Muscle layer of colon (tissue), 2 donors: ENCODE data around the gene FRAS1.

Experiments
- H3K27ac ChIP-seq: one replicate; pipeline ENCODE4 v1.7.0; 2013; ENCODE audit warnings: low read depth, mild to moderate bottlenecking, low read length, moderate library complexity
- H3K27me3 ChIP-seq, 2 donors: one replicate each; pipeline ENCODE4 v1.7.0; 2013; ENCODE audit warnings: low read length in 2 of 2, mild to moderate bottlenecking in 2 of 2; ENCODE audit not compliant: insufficient read depth in 2 of 2, control insufficient read depth in 1 of 2
- H3K36me3 ChIP-seq: one replicate; pipeline ENCODE4 v1.7.0; 2013; ENCODE audit warnings: mild to moderate bottlenecking, low read length; ENCODE audit not compliant: insufficient read depth
- H3K4me1 ChIP-seq: one replicate; pipeline ENCODE4 v1.7.0; 2013; ENCODE audit warnings: mild to moderate bottlenecking, low read length; ENCODE audit not compliant: insufficient read depth
- H3K4me3 ChIP-seq, 2 donors: one replicate each; pipeline ENCODE4 v1.7.0; 2013; ENCODE audit warnings: low read length in 2 of 2, low read depth in 1 of 2, mild to moderate bottlenecking in 1 of 2, moderate library complexity in 1 of 2
- H3K9ac ChIP-seq: one replicate; pipeline ENCODE4 v1.7.0; 2013; ENCODE audit warnings: low read length
- H3K9me3 ChIP-seq: one replicate; pipeline ENCODE4 v1.7.0; 2013; ENCODE audit warnings: mild to moderate bottlenecking, low read length
- donor health status: abdominal sarcoma.
- donor health status: Adenocarcinoma of cecum.

The FRAS1 gene

GRCh38 chr4:78154972-78155590 is 98.0 kb downstream of the FRAS1 start:
- Histone ChIP-seq H3K9ac (no peak overlapping the region), H3K27ac (no peak overlapping the region), H3K27me3 (no peaks in the 10 kb centered on the region), H3K4me1 (no peaks in the 10 kb centered on the region), H3K36me3 (no peaks in the 10 kb centered on the region), H3K4me3 (no peak overlapping the region), H3K9me3 (no peaks in the 10 kb centered on the region)

DNA sequence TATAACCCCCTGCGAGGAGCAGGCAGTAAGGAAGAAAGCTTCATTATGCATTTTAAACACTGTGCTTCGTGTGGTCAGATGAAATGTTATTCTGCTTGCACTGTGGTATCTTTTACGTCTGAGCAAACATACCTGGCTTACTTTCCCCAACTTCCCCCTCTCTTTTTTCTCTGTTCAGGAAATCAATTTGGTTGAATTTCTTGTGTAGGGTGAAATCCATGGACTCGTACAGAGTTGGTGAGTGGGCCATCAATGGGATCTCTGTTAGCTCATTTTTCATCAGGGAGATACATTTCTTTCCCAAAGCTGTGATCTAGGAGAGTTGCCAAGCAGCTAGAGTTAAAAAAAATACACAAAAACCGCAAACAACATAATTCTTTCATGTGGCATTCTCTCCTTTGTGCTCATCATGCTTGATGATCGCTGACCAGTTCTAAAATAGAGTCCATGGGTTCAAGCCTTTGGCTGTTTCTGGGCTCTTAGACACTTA is 98.5 kb downstream of the FRAS1 start:
- no peaks in the 10 kb centered on the region for H3K9me3 ChIP-seq
- H3K36me3 ChIP-seq, result no peaks in the 10 kb centered on the region
- no peaks in the 10 kb centered on the region for H3K4me1 ChIP-seq
- no peak overlapping the region for H3K9ac ChIP-seq
- no peaks in the 10 kb centered on the region for H3K27me3 ChIP-seq
- H3K4me3 ChIP-seq, result no peak overlapping the region
- H3K27ac ChIP-seq, result no peak overlapping the region

GRCh38 chr4:78156520-78156919 is 99.4 kb downstream of the FRAS1 start:
- no peaks in the 10 kb centered on the region for H3K9me3 ChIP-seq
- H3K36me3 ChIP-seq, result no peaks in the 10 kb centered on the region
- H3K27me3 ChIP-seq, result no peaks in the 10 kb centered on the region
- H3K4me3 ChIP-seq, result no peak overlapping the region
- H3K27ac ChIP-seq, result no peak overlapping the region
- no peak overlapping the region for H3K9ac ChIP-seq
- no peaks in the 10 kb centered on the region for H3K4me1 ChIP-seq

DNA sequence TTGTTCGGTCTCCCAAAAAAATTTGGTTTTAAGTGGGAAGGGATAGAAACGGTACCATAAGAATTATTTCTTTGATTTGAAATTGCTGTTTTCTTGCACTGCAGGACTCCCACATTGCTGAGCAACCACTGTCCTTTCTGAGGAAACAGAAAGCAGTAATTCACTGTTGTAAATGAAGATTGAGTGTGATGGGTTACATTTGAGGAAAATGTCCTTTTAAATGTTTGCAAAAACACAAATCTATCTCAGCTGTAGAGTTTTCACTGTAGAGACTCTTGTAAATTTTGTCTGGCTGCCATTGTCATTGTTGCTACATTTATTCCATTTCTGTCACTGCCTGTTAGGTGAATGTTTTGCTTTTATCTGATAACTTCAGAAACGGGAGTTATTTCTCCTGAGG is 105.2 kb downstream of the FRAS1 start:
- Histone ChIP-seq H3K4me3 (no peak overlapping the region), H3K27me3 (no peaks in the 10 kb centered on the region), H3K27ac (no peak overlapping the region), H3K9ac (no peak overlapping the region), H3K9me3 (no peaks in the 10 kb centered on the region), H3K4me1 (no peaks in the 10 kb centered on the region), H3K36me3 (no peaks in the 10 kb centered on the region)

- Histone ChIP-seq H3K4me3 (no peak overlapping the region), H3K27ac (no peak overlapping the region), H3K9me3 (no peaks in the 10 kb centered on the region), H3K4me1 (no peaks in the 10 kb centered on the region), H3K27me3 (no peaks in the 10 kb centered on the region), H3K36me3 (no peaks in the 10 kb centered on the region), H3K9ac (no peak overlapping the region)
Measured at GRCh38 chr4:78162821-78163220, 105.7 kb downstream of the FRAS1 start.

DNA sequence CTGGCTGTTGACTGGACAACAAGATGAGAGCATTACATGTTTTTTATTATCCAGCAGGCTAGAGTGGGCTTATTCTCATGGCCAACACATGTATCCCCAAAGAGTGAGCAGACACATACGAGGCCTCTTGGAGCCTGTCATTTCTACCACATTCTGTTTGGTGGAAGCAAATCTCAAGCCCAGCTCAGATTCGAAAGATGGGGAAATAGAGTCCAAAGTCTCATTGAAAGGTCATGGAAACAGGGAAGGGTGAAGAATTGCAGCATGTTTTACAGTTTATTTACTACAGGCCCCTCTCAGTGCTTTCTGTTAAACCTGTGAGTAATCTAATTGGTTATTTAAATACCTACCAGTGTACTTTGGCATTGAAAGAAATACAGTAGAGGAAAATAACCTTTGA is 108.6 kb downstream of the FRAS1 start:
- Histone ChIP-seq H3K4me1 (no peaks in the 10 kb centered on the region), H3K36me3 (no peaks in the 10 kb centered on the region), H3K27me3 (no peaks in the 10 kb centered on the region), H3K9me3 (no peaks in the 10 kb centered on the region), H3K4me3 (no peak overlapping the region), H3K9ac (no peak overlapping the region), H3K27ac (no peak overlapping the region)

DNA sequence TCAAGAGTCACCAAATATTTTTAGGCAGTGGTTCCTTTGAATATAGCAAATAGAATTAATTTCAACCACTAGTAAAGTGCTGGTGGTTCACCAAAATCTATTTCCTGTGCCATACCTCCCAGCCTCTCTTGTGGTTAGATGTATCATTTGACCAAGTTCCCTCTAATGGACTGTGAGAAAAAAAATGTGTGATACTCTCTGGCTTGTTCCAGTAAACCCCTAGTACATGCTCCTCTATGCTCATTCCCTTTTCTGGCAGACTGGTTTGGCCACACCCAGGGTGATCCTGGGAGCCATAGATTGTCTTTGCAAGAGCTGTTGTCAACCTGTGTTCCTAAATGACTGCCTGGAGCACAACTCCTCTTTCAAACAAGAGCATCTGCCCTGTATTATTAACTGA is 109.5 kb downstream of the FRAS1 start:
- Histone ChIP-seq H3K9me3 (no peaks in the 10 kb centered on the region), H3K36me3 (no peaks in the 10 kb centered on the region), H3K4me1 (no peaks in the 10 kb centered on the region), H3K27me3 (no peaks in the 10 kb centered on the region), H3K9ac (no peak overlapping the region), H3K27ac (no peak overlapping the region), H3K4me3 (no peak overlapping the region)

DNA sequence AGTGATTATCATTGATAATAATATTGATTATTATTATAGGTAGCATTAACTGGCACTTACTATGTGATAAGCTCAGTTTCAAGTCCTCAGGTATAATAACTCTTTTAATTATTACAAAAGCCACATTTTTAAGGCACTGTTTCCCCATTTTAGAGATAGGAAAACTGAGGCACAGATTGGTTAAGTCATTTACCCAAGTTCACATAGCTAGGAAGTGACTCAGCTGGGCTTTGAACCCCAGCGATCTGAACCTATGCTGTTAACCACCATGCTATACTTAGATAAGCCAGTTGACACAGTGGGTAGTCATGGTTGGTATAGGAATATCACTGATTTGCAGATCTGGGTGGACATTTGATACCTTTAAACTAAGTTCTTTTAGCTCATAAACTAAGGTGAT is 110.4 kb downstream of the FRAS1 start:
- Histone ChIP-seq H3K4me3 (no peak overlapping the region), H3K27me3 (no peaks in the 10 kb centered on the region), H3K9me3 (no peaks in the 10 kb centered on the region), H3K36me3 (no peaks in the 10 kb centered on the region), H3K27ac (no peak overlapping the region), H3K4me1 (no peaks in the 10 kb centered on the region), H3K9ac (no peak overlapping the region)

DNA sequence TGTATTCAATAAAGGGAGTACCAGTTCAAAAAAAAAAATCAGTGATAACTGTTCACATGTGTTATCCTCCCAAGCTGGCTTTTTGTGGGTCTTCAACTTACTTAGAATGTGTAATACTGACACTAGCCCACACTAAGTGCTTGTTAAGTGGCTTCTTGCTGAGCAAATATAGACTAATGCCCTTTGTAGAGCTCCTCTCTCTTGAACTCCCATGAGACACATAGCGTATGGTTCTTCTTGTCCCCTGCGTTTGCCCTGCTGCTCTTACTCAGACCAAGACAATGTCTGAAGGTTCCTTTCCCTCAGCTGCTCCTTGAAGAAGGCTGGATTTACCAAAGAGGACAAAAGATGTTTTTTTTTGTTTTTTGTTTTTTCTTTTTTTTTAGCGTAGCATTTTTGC is 110.9 kb downstream of the FRAS1 start:
- Histone ChIP-seq H3K36me3 (no peaks in the 10 kb centered on the region), H3K27me3 (no peaks in the 10 kb centered on the region), H3K9ac (no peak overlapping the region), H3K4me1 (no peaks in the 10 kb centered on the region), H3K27ac (no peak overlapping the region), H3K9me3 (no peaks in the 10 kb centered on the region), H3K4me3 (no peak overlapping the region)

- H3K9me3 ChIP-seq, result no peaks in the 10 kb centered on the region
- H3K36me3 ChIP-seq, result no peaks in the 10 kb centered on the region
- H3K4me1 ChIP-seq, result no peaks in the 10 kb centered on the region
- no peaks in the 10 kb centered on the region for H3K27me3 ChIP-seq
- H3K4me3 ChIP-seq, result no peak overlapping the region
- H3K27ac ChIP-seq, result no peak overlapping the region
- H3K9ac ChIP-seq, result no peak overlapping the region
Measured at GRCh38 chr4:78169728-78170127, 112.6 kb downstream of the FRAS1 start.

DNA sequence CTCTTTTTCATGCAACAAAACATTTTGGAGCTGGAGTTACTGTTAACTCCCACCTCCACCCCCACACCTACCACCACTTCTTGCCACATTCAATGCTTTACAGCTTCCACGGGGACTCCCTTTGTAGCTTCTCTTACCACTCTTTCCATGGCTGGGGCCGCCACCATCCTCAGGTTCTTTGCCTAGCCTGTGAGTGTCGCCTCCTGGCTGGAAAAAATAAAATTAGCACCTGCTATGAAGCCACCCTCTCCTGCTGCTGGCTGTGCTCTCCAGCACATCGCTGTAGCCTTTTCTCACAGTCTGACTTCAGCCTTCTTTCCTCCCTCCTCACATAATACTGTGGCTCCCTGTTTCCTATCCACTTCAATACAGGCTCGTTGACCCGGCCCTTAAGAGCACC is 114.4 kb downstream of the FRAS1 start:
- H3K9me3 ChIP-seq, result no peaks in the 10 kb centered on the region
- no peak overlapping the region for H3K4me3 ChIP-seq
- H3K27ac ChIP-seq, result no peak overlapping the region
- no peaks in the 10 kb centered on the region for H3K36me3 ChIP-seq
- no peaks in the 10 kb centered on the region for H3K27me3 ChIP-seq
- no peaks in the 10 kb centered on the region for H3K4me1 ChIP-seq
- H3K9ac ChIP-seq, result no peak overlapping the region

DNA sequence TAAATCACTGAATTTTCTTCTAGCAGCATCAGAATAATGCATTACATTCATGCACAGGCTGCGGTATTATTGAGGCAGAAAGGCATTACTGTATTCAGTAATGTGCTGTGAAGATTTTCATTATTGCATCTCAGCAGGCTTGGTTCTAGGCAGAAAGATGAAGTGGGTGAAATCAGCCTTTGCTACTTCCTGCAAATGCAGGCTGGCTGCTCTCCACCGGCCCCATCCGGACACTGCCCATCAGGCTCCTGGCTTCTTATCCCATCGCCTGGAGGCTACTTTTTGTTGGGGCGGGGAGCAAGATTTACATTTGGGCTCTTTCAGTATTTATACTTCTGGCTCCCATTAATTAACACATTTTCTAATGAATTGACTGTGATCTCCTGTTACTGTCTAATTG is 117.8 kb downstream of the FRAS1 start:
- Histone ChIP-seq H3K9ac (no peak overlapping the region), H3K9me3 (no peaks in the 10 kb centered on the region), H3K4me3 (no peak overlapping the region), H3K27me3 (no peaks in the 10 kb centered on the region), H3K4me1 (no peaks in the 10 kb centered on the region), H3K27ac (no peak overlapping the region), H3K36me3 (no peaks in the 10 kb centered on the region)
